Measurements from ENCODE around the gene TIGD2.

DNA sequence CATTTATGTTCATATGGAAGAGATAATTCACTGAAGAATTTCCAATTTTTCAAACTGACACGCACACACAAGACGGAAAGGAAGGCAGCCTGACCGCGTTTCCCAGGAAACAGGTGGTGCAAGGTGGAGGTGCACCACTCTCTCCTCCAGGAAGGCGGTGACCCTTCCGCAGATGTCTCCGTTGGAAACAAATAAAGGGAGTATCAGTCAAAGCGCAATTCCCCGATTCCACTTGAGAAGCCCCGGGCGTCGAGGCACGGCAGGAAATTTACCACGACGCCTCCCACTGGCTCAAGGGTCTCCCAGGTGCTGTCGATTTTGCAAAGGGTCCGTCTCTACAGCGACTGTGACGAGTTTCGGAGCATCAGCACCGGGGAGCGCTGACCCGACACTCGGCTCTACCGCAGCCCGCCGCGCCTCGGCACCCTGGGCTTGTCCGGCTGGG is 770 bp upstream of the TIGD2 start:
- no peak for TF ChIP-seq ELF4 (IDR thresholded peaks at IDR 0.05)
- TF ChIP-seq TARDBP (IDR thresholded peaks at IDR 0.05): no peak
- no peak for TF ChIP-seq NFRKB (IDR thresholded peaks at IDR 0.05)
- TF ChIP-seq SUZ12 (IDR thresholded peaks at IDR 0.05): no peak

Data from HEK293T (cell line).